GM12875 (cell line): ENCODE measurements around the gene ZDHHC3.

ENCODE experiments used
- H3K4me3 ChIP-seq: one replicate; pipeline ENCODE4 v1.5.1; 2011; ENCODE audit warnings: low read depth, low read length, control low read depth
- TF ChIP-seq, protein P1 (sequence below): IDR thresholded peaks from 2 replicates; pipeline ENCODE4 v1.5.1; 2011; ENCODE audit warnings: low read depth, mild to moderate bottlenecking, control low read depth, inconsistent platforms, low read length, moderate library complexity, borderline replicate concordance; ENCODE audit not compliant: insufficient read depth

Gene ZDHHC3

DNA sequence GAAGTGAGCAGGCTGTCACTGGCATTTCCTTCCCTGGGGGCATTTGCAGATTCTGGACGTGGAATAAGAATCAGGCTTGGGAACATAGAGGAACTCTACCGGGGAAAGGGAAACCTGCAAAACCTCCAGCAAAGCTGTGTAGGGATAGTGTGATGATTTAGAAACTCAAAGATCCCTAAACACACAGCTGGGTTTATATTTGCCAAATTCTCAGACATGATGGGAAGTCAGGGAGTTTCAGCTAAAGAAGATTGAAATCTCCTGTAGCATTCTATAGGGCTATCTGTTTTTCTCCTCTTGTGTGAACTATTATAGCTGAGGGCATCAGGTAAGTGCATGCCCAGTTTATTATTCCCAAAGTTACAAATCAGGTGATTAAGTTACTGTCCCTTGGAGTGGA, 40.9 kb upstream of the ZDHHC3 start:
- TF ChIP-seq, protein P1, sequence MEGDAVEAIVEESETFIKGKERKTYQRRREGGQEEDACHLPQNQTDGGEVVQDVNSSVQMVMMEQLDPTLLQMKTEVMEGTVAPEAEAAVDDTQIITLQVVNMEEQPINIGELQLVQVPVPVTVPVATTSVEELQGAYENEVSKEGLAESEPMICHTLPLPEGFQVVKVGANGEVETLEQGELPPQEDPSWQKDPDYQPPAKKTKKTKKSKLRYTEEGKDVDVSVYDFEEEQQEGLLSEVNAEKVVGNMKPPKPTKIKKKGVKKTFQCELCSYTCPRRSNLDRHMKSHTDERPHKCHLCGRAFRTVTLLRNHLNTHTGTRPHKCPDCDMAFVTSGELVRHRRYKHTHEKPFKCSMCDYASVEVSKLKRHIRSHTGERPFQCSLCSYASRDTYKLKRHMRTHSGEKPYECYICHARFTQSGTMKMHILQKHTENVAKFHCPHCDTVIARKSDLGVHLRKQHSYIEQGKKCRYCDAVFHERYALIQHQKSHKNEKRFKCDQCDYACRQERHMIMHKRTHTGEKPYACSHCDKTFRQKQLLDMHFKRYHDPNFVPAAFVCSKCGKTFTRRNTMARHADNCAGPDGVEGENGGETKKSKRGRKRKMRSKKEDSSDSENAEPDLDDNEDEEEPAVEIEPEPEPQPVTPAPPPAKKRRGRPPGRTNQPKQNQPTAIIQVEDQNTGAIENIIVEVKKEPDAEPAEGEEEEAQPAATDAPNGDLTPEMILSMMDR: no peak

DNA sequence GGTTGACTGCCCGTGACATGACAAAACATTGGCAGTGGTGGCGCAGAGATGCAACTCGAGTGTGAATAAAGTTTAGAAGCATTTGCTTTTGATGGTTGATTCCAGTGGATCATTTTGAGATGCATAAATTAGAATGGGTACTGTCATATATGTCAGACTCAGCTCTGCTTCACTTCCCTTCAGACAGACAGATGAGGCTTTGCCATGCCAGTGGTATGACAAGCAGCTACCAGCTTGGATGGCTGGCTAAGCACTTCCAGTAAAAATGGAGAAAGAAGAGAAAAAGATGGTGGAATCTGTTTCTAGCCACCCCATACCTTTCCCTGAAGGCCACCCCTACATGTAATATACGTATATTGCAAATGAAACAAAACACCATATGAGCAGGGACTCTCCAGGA, 36.6 kb upstream of the ZDHHC3 start:
- TF ChIP-seq, protein P1: no peak
- H3K4me3 ChIP-seq: no peak overlapping the region

More for the DNA sequence above, 40.9 kb upstream of the ZDHHC3 start:
- H3K4me3 ChIP-seq: no peak overlapping the region

DNA sequence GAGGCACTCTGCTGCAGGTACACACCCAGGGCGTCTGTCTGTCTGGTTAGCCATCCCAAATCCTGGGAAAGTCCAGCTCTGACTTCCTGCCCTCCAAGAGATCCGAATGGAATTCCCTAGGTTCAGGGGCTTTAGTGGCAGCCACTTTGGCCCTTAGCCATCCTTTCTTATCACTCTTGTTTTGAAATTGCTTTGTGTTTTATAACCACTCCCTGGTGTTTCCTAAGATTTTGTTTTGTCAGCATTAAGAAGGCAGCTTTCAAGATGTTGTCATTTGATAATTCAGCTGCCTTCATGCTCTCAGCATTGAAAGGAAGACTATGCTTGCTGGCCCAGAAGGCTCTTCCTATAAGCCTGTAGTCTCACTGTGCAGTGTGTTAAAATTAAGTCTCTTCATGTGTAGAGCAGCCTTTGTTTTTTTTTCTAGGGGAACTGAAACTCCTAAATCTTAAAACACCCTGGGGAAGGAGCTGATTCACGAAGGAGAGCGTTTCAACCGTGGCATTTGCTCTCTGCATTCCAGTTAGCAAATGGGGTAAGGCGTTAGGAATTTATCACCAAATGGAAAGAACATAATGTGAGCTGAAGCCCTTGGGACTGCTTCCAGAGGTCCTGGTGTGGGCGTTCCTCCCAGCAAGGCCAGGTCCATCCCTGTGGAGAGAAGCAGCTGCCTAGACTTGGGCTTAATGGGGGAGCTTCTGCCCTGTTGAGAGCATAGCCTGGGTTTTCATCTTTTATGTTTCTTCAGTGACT, 36.0 kb upstream of the ZDHHC3 start:
- no peak overlapping the region for H3K4me3 ChIP-seq
- TF ChIP-seq, protein P1: no peak

DNA sequence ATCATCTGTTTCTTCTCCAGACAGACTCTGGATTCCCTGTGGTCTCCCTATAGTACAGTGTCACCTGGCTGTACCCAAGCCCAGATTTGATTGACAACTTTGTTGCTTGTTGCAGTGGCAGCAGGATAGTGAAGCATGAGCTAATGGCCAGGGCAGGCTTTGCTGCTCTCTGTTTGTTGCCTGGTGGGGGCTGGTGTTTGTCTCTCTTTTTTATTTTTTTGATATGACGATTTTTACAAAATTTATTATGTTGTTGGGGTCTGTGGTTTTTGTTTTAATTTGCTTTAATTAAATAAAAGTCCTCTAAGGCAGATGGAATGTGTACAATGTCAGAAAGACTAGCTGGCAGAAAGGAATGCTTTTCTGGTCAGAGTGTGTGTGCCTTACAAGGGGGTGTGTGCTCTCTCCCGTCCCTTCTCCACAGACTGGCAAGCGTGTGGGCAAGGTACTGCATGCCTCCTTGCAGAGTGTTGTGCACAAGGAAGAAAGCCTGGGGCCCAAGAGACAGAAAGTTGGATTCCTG, 34.9 kb upstream of the ZDHHC3 start:
- TF ChIP-seq, protein P1: no peak
- H3K4me3 ChIP-seq: no peak overlapping the region

DNA sequence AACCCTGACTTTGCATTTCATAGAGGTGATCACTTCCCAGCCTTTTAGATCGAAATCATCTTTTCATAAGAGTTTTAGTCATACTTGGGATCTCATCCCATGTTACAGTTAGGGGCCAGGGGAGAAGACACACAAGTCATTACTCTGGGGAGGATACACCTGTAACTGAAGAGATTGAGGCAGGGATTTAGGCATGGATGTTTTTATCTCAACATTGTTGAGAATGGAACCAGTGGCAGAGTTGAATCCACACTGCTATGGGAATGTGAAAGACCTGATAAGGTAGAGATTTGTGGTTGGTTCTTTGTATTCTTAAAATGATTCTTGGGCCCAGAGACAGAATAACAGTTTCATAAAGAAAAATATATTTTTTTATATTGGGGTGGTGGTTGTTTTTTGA, 33.9 kb upstream of the ZDHHC3 start:
- H3K4me3 ChIP-seq: no peak overlapping the region
- TF ChIP-seq, protein P1: no peak

DNA sequence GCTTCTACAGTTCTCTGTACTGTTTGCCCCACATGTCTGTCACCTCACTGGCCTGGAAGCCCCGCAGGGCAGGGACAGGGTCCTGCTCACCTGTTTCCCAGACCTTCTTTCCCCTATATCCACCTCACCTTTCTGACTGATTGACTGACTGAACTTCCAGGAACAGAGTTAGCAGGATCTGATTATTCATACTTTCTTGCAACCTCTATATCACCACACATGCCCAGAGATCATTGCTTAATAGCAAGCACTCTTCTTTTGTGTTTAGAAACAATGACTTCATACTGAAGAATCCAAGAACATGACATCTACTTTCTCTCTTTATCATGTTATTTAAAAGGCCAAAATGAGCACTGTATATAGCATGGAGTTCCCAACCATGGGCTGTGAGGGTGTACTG, 32.1 kb upstream of the ZDHHC3 start:
- TF ChIP-seq, protein P1: no peak

DNA sequence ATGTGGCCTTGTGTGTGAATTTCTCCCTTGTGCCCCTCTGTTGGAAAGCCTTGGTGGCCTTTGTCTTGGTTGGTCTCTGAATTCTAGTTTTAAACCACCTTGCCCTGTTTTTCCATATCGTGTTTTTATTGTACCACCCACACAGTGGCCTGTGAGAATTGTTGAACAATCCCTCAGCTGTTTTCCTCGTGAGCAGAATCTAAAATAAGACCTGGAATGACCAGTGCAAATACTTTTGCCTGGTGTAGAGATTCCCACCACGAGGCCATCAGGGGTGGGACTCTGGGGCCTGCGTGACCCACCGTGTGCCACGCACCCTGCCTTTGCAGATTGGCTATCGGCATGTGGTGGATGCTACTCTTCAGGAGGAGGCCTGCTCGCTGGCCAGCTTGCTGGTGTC, 31.1 kb upstream of the ZDHHC3 start:
- TF ChIP-seq, protein P1: no peak
- H3K4me3 ChIP-seq: no peak overlapping the region

More for the DNA sequence above, 32.1 kb upstream of the ZDHHC3 start:
- H3K4me3 ChIP-seq: no peak overlapping the region
